Caco-2 (cell line): Measurements from ENCODE around the gene MED10. TPM values are rescaled to one million over a fixed set of nuclear protein-coding genes. Genes with fewer than 3 reads are reported as not detected.

Experiments used
- BruUV-seq: library from RNA; stranded (reverse); fragments of 400-500 nt; replicated peaks from 2 replicates; lab custom pipeline; 2021; lab: Mats Ljungman, UMichigan
- CTCF ChIA-PET: fragments of 300-600 bp; sonication (Branson Sonifier 250); formaldehyde crosslinking; loops from one replicate; lab custom pipeline; 2022; ENCODE audit warnings: antibody characterized with exemption; lab: Charles Lee
- POLR2A ChIA-PET: fragments of 300-600 bp; sonication (Branson Sonifier 250); formaldehyde crosslinking; loops from one replicate; lab custom pipeline; 2022; ENCODE audit warnings: antibody characterized with exemption; lab: Charles Lee
- DNase-seq, 2 experiments: peaks; one replicate each; pipeline versions ENCODE4 v3.0.0 to v3.0.0-alpha.2; 2020 to 2022
- H3K27me3 ChIP-seq: replicated peaks from 2 replicates; pipeline ENCODE4 v1.6.0; 2011; ENCODE audit warnings: low read length; ENCODE audit not compliant: control insufficient read depth, insufficient read depth
- H3K36me3 ChIP-seq: 2 replicates; pipeline ENCODE4 v1.5.1; 2011; ENCODE audit warnings: low read length; ENCODE audit not compliant: control insufficient read depth, insufficient read depth
- H3K4me1 ChIP-seq: fragments of 250-450 bp; sonication (Bioruptor Pico); 2 replicates; pipeline ENCODE4 v1.5.1; 2020; ENCODE audit warnings: mild to moderate bottlenecking
- H3K4me3 ChIP-seq: 2 replicates; pipeline ENCODE4 v1.5.1; 2011; ENCODE audit warnings: low read depth, mild to moderate bottlenecking, control low read depth, low read length
- H3K9me3 ChIP-seq: fragments of 250-450 bp; sonication (Bioruptor Pico); 2 replicates; pipeline ENCODE4 v1.5.1; 2020; ENCODE audit warnings: mild to moderate bottlenecking, moderate library complexity
- H3K27ac Mint-ChIP-seq: one replicate; pipeline ENCODE4 v1.8.0; 2022; ENCODE audit warnings: mixed read lengths; ENCODE audit not compliant: unreplicated experiment
- H3K27me3 Mint-ChIP-seq: one replicate; pipeline ENCODE4 v1.8.0; 2022; ENCODE audit warnings: mixed read lengths; ENCODE audit not compliant: insufficient read depth, unreplicated experiment
- H3K36me3 Mint-ChIP-seq: one replicate; pipeline ENCODE4 v1.8.0; 2022; ENCODE audit warnings: mild to moderate bottlenecking, mixed read lengths; ENCODE audit not compliant: insufficient read depth, unreplicated experiment
- H3K4me1 Mint-ChIP-seq: one replicate; pipeline ENCODE4 v1.8.0; 2022; ENCODE audit warnings: low read depth, mixed read lengths; ENCODE audit not compliant: unreplicated experiment
- H3K4me3 Mint-ChIP-seq: one replicate; pipeline ENCODE4 v1.8.0; 2022; ENCODE audit warnings: mild to moderate bottlenecking, moderate library complexity, mixed read lengths; ENCODE audit not compliant: unreplicated experiment
- H3K9me3 Mint-ChIP-seq: one replicate; pipeline ENCODE4 v1.8.0; 2022; ENCODE audit warnings: mixed read lengths; ENCODE audit not compliant: unreplicated experiment
- intact Hi-C: fragments of 100-400 bp; cut with micrococcal nuclease; formaldehyde crosslinking; loops from one replicate; pipeline ENCODE4 v1.10.0; 2022; ENCODE audit not compliant: unreplicated experiment
- total RNA-seq: library from RNA; stranded (reverse); gene quantifications from 2 replicates; pipeline ENCODE4 v1.2.3, GENCODE V29; 2022
- TF ChIP-seq, protein P1 (sequence below), 2 experiments: fragments of 200-600 bp in 1 of 2; IDR thresholded peaks; 1 replicate in 1 of 2; 2 replicates in 1 of 2; pipeline versions ENCODE4 v1.5.1 to v1.8.0; 2011 to 2022; ENCODE audit warnings: antibody characterized with exemption in 1 of 2, control low read depth in 1 of 2, inconsistent platforms in 1 of 2, low read depth in 1 of 2, low read length in 1 of 2, mild to moderate bottlenecking in 1 of 2, moderate library complexity in 1 of 2; ENCODE audit not compliant: insufficient read depth in 1 of 2, severe bottlenecking in 1 of 2, unreplicated experiment in 1 of 2

MED10 gene
- total RNA-seq, 1 experiment from 2014 or later = 50.6 TPM

DNA sequence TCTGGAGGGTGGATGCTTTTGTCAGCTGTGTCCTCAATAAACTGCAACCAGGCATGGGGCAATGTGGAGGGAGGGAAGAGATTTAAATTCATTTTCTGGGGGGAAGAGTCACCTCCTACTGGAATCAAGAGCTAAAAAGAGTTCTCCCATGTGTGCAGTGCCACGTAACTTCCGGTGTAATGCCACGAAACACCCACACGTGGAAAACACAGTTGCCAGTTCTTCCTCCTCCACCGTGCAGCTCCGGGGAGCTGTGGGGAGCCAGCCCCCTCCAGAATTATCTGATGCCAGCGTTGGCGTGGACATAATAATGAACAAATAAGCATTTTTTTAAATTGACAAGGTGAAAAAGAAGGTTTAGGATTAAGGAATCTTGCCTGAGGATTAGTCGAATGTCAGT is 32.1 kb upstream of the MED10 start:
- Histone ChIP-seq H3K36me3 (no peaks in the 10 kb centered on the region), H3K27me3 (no peaks in the 10 kb centered on the region), H3K9me3 (no peaks in the 10 kb centered on the region), H3K4me1 (no peaks in the 10 kb centered on the region), H3K4me3 (no peak overlapping the region)
- intact Hi-C loops = no loop called here
- ChIA-PET CTCF (no interaction called here), POLR2A (no interaction called here)
- Mint-ChIP-seq H3K36me3 (no peaks in the 10 kb centered on the region), H3K27ac (no peak overlapping the region), H3K27me3 (peaks cover 17% of the 10 kb centered on the region), H3K4me1 (no peaks in the 10 kb centered on the region), H3K4me3 (no peak overlapping the region), H3K9me3 (no peaks in the 10 kb centered on the region)
- no peak for DNase-seq
- TF ChIP-seq, protein P1, sequence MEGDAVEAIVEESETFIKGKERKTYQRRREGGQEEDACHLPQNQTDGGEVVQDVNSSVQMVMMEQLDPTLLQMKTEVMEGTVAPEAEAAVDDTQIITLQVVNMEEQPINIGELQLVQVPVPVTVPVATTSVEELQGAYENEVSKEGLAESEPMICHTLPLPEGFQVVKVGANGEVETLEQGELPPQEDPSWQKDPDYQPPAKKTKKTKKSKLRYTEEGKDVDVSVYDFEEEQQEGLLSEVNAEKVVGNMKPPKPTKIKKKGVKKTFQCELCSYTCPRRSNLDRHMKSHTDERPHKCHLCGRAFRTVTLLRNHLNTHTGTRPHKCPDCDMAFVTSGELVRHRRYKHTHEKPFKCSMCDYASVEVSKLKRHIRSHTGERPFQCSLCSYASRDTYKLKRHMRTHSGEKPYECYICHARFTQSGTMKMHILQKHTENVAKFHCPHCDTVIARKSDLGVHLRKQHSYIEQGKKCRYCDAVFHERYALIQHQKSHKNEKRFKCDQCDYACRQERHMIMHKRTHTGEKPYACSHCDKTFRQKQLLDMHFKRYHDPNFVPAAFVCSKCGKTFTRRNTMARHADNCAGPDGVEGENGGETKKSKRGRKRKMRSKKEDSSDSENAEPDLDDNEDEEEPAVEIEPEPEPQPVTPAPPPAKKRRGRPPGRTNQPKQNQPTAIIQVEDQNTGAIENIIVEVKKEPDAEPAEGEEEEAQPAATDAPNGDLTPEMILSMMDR (IDR thresholded peaks at IDR 0.05; ENCODE audit: insufficient read depth in 1 of 2, low read depth in 1 of 2, low read length in 1 of 2, severe bottlenecking in 1 of 2, unreplicated experiment in 1 of 2) = no peak
- BruUV-seq = no TSS peak

DNA sequence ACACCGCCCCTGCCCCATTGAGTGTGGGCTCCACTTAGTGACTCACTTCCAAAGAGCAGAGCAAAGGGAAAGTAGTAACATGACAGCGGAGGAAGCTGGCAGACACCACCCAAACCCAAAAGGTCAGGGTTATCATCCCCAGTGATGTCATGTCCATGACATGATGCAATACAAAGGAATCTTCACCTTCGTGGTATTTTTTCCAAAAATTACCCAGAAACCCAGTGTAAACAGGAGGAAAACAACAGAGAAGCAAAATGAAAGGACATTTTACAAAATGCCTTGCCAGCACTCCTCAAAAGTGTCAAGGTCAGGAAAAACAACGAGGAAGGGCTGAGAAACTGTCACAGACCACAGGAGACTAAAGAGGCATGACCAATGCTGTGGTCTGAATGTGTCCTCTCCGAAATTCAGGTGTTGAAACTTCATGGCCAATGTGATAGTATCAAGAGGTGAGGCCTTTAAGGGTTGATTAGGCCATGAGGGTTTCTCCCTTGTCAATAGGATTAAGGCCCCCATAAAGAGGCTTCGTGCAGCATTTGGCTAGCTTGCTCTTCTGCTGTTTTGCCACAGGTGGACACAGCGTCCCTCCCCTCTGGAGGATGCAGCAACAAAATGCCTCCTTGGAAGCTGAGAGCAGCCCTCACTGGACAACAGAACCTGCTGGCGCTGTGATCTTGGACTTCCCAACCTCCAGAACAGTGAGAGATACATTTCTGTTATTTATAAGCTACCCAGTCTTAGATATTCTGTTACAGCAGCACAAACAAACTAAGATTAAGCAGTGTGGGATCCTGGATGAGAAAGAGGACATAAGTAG is 30.5 kb upstream of the MED10 start:
- CTCF ChIA-PET = interaction anchor here (0.6 kb wide), 1 partner anchor 31 kb away, joined by 5 read pairs; the partner anchor contains the start of gene MED10

DNA sequence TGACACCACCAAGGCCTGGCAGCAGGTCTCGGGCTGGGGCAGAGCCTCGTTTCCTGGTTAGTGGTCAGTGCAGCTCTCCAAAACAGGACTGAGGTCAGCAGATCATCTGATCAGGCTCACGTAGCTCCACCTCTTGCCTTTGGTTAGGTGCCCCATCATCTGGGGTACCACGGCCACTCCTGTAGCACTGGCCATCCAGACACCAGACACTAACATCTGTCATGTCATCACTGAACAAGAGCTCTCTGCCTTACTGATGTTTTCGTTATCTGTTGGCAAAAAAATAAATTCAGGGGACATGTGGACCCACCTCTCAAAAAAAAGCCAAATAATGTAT is 29.9 kb upstream of the MED10 start:
- no peaks in the 10 kb centered on the region for H3K9me3 Mint-ChIP-seq

More for the DNA sequence above, 30.5 kb upstream of the MED10 start:
- H3K4me3 ChIP-seq = no peak overlapping the region
- H3K4me1 ChIP-seq = no peaks in the 10 kb centered on the region
- Mint-ChIP-seq H3K27ac (no peak overlapping the region), H3K36me3 (no peaks in the 10 kb centered on the region), H3K4me1 (no peaks in the 10 kb centered on the region), H3K9me3 (no peaks in the 10 kb centered on the region), H3K4me3 (no peak overlapping the region), H3K27me3 (peaks cover 17% of the 10 kb centered on the region)
- BruUV-seq = no TSS peak
- intact Hi-C loops = no loop called here
- H3K36me3 ChIP-seq = no peaks in the 10 kb centered on the region
- no peaks in the 10 kb centered on the region for H3K9me3 ChIP-seq
- no peaks in the 10 kb centered on the region for H3K27me3 ChIP-seq
- TF ChIP-seq, protein P1 (IDR thresholded peaks at IDR 0.05; ENCODE audit: insufficient read depth in 1 of 2, low read depth in 1 of 2, low read length in 1 of 2, severe bottlenecking in 1 of 2, unreplicated experiment in 1 of 2) = no peak
- DNase-seq = no peak
- POLR2A ChIA-PET = no interaction called here

More for the DNA sequence above, 29.9 kb upstream of the MED10 start:
- DNase-seq = no peak
- TF ChIP-seq, protein P1 (IDR thresholded peaks at IDR 0.05; ENCODE audit: insufficient read depth in 1 of 2, low read depth in 1 of 2, low read length in 1 of 2, severe bottlenecking in 1 of 2, unreplicated experiment in 1 of 2) = no peak
- ChIA-PET POLR2A (no interaction called here), CTCF (no interaction called here)
- Histone ChIP-seq H3K27me3 (0 out of 2 replicates have a peak, but pooled peaks cover 1% of the 10 kb centered on the region), H3K9me3 (no peaks in the 10 kb centered on the region), H3K4me1 (no peaks in the 10 kb centered on the region), H3K36me3 (no peaks in the 10 kb centered on the region), H3K4me3 (no peak overlapping the region)
- Mint-ChIP-seq H3K4me3 (no peak overlapping the region), H3K36me3 (no peaks in the 10 kb centered on the region), H3K27ac (no peak overlapping the region), H3K27me3 (peaks cover 19% of the 10 kb centered on the region), H3K4me1 (no peaks in the 10 kb centered on the region)
- intact Hi-C loops = no loop called here
- no TSS peak for BruUV-seq
